ENCODE data around the gene STEAP4. TPM values are rescaled to one million over a fixed set of nuclear protein-coding genes. Genes with fewer than 3 reads are reported as not detected.

The STEAP4 gene
- total RNA-seq, 1 donor from 2014 or later: not detected

- H3K9ac ChIP-seq: no peak overlapping the region
- H3K36me3 ChIP-seq: no peaks in the 10 kb centered on the region
- peaks cover 21% of the 10 kb centered on the region for H3K27me3 ChIP-seq
- H3K27ac Mint-ChIP-seq: no peak overlapping the region
- H3K4me1 Mint-ChIP-seq: peaks cover 6% of the 10 kb centered on the region
- no peak overlapping the region for H3K4me2 ChIP-seq
- no peaks in the 10 kb centered on the region for H3K9me3 Mint-ChIP-seq
- no peak overlapping the region for H3K27ac ChIP-seq
- H3F3A ChIP-seq (ENCODE audit: low read depth): no peaks in the 10 kb centered on the region
- peaks cover 12% of the 10 kb centered on the region for H3K27me3 Mint-ChIP-seq (ENCODE audit: insufficient read depth, low read depth)
- H3K9me3 ChIP-seq (ENCODE audit: low read depth): no peaks in the 10 kb centered on the region
- peaks cover 4% of the 10 kb centered on the region for H3K4me1 ChIP-seq
- H3K4me3 ChIP-seq: no peak overlapping the region
- H2AFZ ChIP-seq (replicated peaks): no peak overlapping the region
- TF ChIP-seq EZH2phosphoT487 (IDR thresholded peaks at IDR 0.05): no peak
- no peak for TF ChIP-seq EZH2 (IDR thresholded peaks at IDR 0.05)
- no peak for TF ChIP-seq CTCF (IDR thresholded peaks at IDR 0.05)
- H4K20me1 ChIP-seq (ENCODE audit: low read depth): no peaks in the 10 kb centered on the region
- H3K36me3 Mint-ChIP-seq: no peaks in the 10 kb centered on the region
- no peak for DNase-seq (ENCODE audit: low spot score)
- no peaks in the 10 kb centered on the region for H3K79me2 ChIP-seq (ENCODE audit: low read depth)
- no peak overlapping the region for H3K4me3 Mint-ChIP-seq
These were observed 4.4 kb upstream of the STEAP4 start for GRCh38 chr7:88310956-88311674.

GRCh38 chr7:88309819-88310218, 3.1 kb upstream of the STEAP4 start:
- no peak overlapping the region for H3K27ac Mint-ChIP-seq

GRCh38 chr7:88307823-88308222, 1.1 kb upstream of the STEAP4 start:
- no peak overlapping the region for H3K27ac Mint-ChIP-seq
- no peaks in the 10 kb centered on the region for H3K9me3 ChIP-seq (ENCODE audit: low read depth)

More at GRCh38 chr7:88309819-88310218, 3.1 kb upstream of the STEAP4 start:
- H3K9ac ChIP-seq: no peak overlapping the region
- H3K27ac ChIP-seq: no peak overlapping the region
- no peaks in the 10 kb centered on the region for H3K9me3 ChIP-seq (ENCODE audit: low read depth)
- Mint-ChIP-seq H3K4me3 (no peak overlapping the region), H3K36me3 (no peaks in the 10 kb centered on the region), H3K9me3 (no peaks in the 10 kb centered on the region), H3K27me3 (ENCODE audit: insufficient read depth, low read depth) (peaks cover 15% of the 10 kb centered on the region), H3K4me1 (peaks cover 6% of the 10 kb centered on the region)
- no peak overlapping the region for H2AFZ ChIP-seq (replicated peaks)
- no peaks in the 10 kb centered on the region for H3K36me3 ChIP-seq
- DNase-seq (ENCODE audit: low spot score): no peak
- H3K79me2 ChIP-seq (ENCODE audit: low read depth): no peaks in the 10 kb centered on the region
- no peaks in the 10 kb centered on the region for H3F3A ChIP-seq (ENCODE audit: low read depth)
- H4K20me1 ChIP-seq (ENCODE audit: low read depth): no peaks in the 10 kb centered on the region
- TF ChIP-seq EZH2phosphoT487 (IDR thresholded peaks at IDR 0.05) (no peak), CTCF (IDR thresholded peaks at IDR 0.05) (no peak), EZH2 (IDR thresholded peaks at IDR 0.05) (no peak)
- no peak overlapping the region for H3K4me3 ChIP-seq
- no peak overlapping the region for H3K4me2 ChIP-seq
- H3K27me3 ChIP-seq: peaks cover 33% of the 10 kb centered on the region
- H3K4me1 ChIP-seq: peaks cover 4% of the 10 kb centered on the region

More at GRCh38 chr7:88307823-88308222, 1.1 kb upstream of the STEAP4 start:
- no peaks in the 10 kb centered on the region for H3K36me3 Mint-ChIP-seq
- H3K27ac ChIP-seq: no peak overlapping the region
- peaks cover 4% of the 10 kb centered on the region for H3K4me1 ChIP-seq
- peaks cover 6% of the 10 kb centered on the region for H3K4me1 Mint-ChIP-seq
- no peak overlapping the region for H2AFZ ChIP-seq (replicated peaks)
- peaks cover 35% of the 10 kb centered on the region for H3K27me3 ChIP-seq
- H3K4me2 ChIP-seq: no peak overlapping the region
- TF ChIP-seq EZH2phosphoT487 (IDR thresholded peaks at IDR 0.05): no peak
- TF ChIP-seq EZH2 (IDR thresholded peaks at IDR 0.05): no peak
- no peak for TF ChIP-seq CTCF (IDR thresholded peaks at IDR 0.05)
- H3K79me2 ChIP-seq (ENCODE audit: low read depth): no peaks in the 10 kb centered on the region
- peaks cover 15% of the 10 kb centered on the region for H3K27me3 Mint-ChIP-seq (ENCODE audit: insufficient read depth, low read depth)
- no peak for DNase-seq (ENCODE audit: low spot score)
- no peaks in the 10 kb centered on the region for H3K36me3 ChIP-seq
- H3K4me3 ChIP-seq: no peak overlapping the region
- H3F3A ChIP-seq (ENCODE audit: low read depth): no peaks in the 10 kb centered on the region
- no peaks in the 10 kb centered on the region for H4K20me1 ChIP-seq (ENCODE audit: low read depth)
- H3K9me3 Mint-ChIP-seq: no peaks in the 10 kb centered on the region
- H3K9ac ChIP-seq: no peak overlapping the region
- H3K4me3 Mint-ChIP-seq: no peak overlapping the region
